ENCODE results near the gene ITPKC. TPM values are rescaled to one million over a fixed set of nuclear protein-coding genes. Genes with fewer than 3 reads are reported as not detected.

The ITPKC gene
- polyA plus RNA-seq, 1 donor from 2014 or later = 16.8 TPM

DNA sequence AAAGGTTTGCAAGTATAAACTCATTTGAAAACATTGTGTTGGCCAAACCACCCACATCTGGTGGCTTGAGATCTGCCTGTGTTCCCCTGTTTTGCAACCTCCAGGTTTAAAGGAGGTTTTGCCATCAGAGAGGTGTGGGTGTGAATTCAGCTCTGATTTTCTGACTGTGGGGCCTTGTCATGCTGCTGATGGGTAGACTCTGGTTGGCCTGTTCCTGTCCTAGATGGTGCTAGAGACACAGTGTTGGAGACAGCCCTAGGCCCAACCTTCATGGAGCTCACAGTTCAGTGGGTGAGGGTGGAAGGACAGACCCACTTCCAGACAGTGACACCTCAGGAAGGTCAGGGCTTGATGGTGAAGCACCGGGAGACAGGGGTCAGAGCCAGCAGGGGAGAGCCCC is 68.6 kb downstream of the ITPKC start:
- no peaks in the 10 kb centered on the region for H3K36me3 ChIP-seq (ENCODE audit: insufficient read depth, low read length)
- no peak overlapping the region for H3K27ac ChIP-seq (ENCODE audit: low read length)
- H4K20me1 ChIP-seq (ENCODE audit: insufficient read depth) = no peaks in the 10 kb centered on the region

DNA sequence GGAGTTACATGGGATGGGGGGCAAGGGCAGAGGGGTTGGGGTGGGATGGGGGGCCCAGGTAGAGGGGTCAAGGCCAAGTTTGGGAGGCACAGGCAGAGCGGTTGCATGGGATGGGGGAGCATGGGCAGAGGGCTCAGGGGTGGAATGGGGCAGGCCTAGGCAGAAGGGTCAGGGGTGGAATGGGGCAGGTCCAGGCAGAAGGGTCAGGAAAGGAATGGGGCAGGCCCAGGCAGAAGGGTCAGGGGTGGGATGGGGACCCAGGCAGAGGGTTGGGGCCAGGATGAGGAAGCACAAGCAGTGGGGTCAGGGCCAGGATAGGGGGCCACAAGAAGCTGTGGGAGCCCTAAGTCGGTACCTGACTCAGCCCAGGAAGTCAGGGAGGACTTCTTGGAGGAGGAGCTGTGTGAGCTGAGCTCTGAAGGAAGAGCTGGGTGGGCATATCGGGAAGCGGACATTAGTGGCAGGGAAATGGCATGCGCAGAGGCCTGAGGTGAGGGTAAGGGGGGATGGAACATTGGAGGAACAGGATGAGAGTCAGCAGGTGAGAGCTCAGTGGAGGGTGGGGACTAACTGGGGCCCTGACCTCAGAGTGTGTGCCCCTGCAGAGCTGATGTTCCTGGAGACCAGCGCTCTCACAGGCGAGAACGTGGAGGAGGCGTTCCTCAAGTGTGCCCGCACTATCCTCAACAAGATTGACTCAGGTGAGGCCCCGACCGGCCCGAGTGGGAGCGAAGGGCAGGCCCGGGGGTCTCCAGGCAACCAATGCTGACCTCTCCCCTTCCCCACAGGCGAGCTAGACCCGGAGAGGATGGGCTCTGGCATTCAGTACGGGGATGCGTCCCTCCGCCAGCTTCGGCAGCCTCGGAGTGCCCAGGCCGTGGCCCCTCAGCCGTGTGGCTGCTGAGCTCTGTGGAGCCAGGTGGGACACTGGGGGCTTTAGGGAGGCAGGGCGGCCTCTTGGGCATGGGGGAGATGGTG is 69.4 kb downstream of the ITPKC start:
- no peak overlapping the region for H3K4me3 ChIP-seq (ENCODE audit: low read length)
- H4K20me1 ChIP-seq (ENCODE audit: insufficient read depth) = no peaks in the 10 kb centered on the region
- no peak overlapping the region for H3K27ac ChIP-seq (ENCODE audit: low read length)
- H3K36me3 ChIP-seq (ENCODE audit: insufficient read depth, low read length) = no peaks in the 10 kb centered on the region
- no peak overlapping the region for H3K4me2 ChIP-seq (ENCODE audit: low read length)
- no peaks in the 10 kb centered on the region for H3K27me3 ChIP-seq (ENCODE audit: insufficient read depth, low read depth, low read length)
- H3K79me2 ChIP-seq (replicated peaks; ENCODE audit: insufficient read depth, low read length) = no peaks in the 10 kb centered on the region
- no peaks in the 10 kb centered on the region for H3F3A ChIP-seq (ENCODE audit: insufficient read depth, low read length, poor library complexity, severe bottlenecking)
- H3K9ac ChIP-seq (ENCODE audit: low read length) = no peak overlapping the region
- H3K9me3 ChIP-seq (ENCODE audit: low read length) = no peaks in the 10 kb centered on the region
- no peaks in the 10 kb centered on the region for H3K9me2 ChIP-seq (ENCODE audit: insufficient read depth, low read length)
- H2AFZ ChIP-seq (ENCODE audit: low read depth, low read length) = no peak overlapping the region
- TF ChIP-seq TAF1 (IDR thresholded peaks at IDR 0.05; ENCODE audit: low read depth) (no peak), CTCF (IDR thresholded peaks at IDR 0.05; ENCODE audit: poor library complexity, severe bottlenecking) (no peak), SMC3 (conservative IDR thresholded peaks at IDR 0.05; ENCODE audit: poor library complexity) (no peak), POLR2AphosphoS5 (IDR thresholded peaks at IDR 0.05) (no peak), MXI1 (conservative IDR thresholded peaks at IDR 0.05; ENCODE audit: poor library complexity, severe bottlenecking) (no peak), RAD21 (conservative IDR thresholded peaks at IDR 0.05) (no peak)
- TF ChIP-seq, protein P1, sequence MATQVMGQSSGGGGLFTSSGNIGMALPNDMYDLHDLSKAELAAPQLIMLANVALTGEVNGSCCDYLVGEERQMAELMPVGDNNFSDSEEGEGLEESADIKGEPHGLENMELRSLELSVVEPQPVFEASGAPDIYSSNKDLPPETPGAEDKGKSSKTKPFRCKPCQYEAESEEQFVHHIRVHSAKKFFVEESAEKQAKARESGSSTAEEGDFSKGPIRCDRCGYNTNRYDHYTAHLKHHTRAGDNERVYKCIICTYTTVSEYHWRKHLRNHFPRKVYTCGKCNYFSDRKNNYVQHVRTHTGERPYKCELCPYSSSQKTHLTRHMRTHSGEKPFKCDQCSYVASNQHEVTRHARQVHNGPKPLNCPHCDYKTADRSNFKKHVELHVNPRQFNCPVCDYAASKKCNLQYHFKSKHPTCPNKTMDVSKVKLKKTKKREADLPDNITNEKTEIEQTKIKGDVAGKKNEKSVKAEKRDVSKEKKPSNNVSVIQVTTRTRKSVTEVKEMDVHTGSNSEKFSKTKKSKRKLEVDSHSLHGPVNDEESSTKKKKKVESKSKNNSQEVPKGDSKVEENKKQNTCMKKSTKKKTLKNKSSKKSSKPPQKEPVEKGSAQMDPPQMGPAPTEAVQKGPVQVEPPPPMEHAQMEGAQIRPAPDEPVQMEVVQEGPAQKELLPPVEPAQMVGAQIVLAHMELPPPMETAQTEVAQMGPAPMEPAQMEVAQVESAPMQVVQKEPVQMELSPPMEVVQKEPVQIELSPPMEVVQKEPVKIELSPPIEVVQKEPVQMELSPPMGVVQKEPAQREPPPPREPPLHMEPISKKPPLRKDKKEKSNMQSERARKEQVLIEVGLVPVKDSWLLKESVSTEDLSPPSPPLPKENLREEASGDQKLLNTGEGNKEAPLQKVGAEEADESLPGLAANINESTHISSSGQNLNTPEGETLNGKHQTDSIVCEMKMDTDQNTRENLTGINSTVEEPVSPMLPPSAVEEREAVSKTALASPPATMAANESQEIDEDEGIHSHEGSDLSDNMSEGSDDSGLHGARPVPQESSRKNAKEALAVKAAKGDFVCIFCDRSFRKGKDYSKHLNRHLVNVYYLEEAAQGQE (IDR thresholded peaks at IDR 0.05; ENCODE audit: borderline replicate concordance) = no peak

More for the DNA sequence above, 68.6 kb downstream of the ITPKC start:
- H3K27me3 ChIP-seq (ENCODE audit: insufficient read depth, low read depth, low read length) = no peaks in the 10 kb centered on the region
- H2AFZ ChIP-seq (ENCODE audit: low read depth, low read length) = no peak overlapping the region
- no peaks in the 10 kb centered on the region for H3K9me2 ChIP-seq (ENCODE audit: insufficient read depth, low read length)
- no peaks in the 10 kb centered on the region for H3K9me3 ChIP-seq (ENCODE audit: low read length)
- no peaks in the 10 kb centered on the region for H3F3A ChIP-seq (ENCODE audit: insufficient read depth, low read length, poor library complexity, severe bottlenecking)
- H3K79me2 ChIP-seq (replicated peaks; ENCODE audit: insufficient read depth, low read length) = no peaks in the 10 kb centered on the region
- H3K4me2 ChIP-seq (ENCODE audit: low read length) = no peak overlapping the region
- no peak overlapping the region for H3K4me3 ChIP-seq (ENCODE audit: low read length)
- TF ChIP-seq CTCF (IDR thresholded peaks at IDR 0.05; ENCODE audit: poor library complexity, severe bottlenecking) (no peak), POLR2AphosphoS5 (IDR thresholded peaks at IDR 0.05) (no peak), EZH2 (IDR thresholded peaks at IDR 0.05; ENCODE audit: borderline replicate concordance, insufficient read depth, low read length, poor library complexity, severe bottlenecking) (no peak), TAF1 (IDR thresholded peaks at IDR 0.05; ENCODE audit: low read depth) (no peak), RAD21 (conservative IDR thresholded peaks at IDR 0.05) (no peak), EP300 (conservative IDR thresholded peaks at IDR 0.05; ENCODE audit: poor library complexity, severe bottlenecking) (no peak), MXI1 (conservative IDR thresholded peaks at IDR 0.05; ENCODE audit: poor library complexity, severe bottlenecking) (no peak), SMC3 (conservative IDR thresholded peaks at IDR 0.05; ENCODE audit: poor library complexity) (no peak)
- TF ChIP-seq, protein P1 (IDR thresholded peaks at IDR 0.05; ENCODE audit: borderline replicate concordance) = no peak
- no peak overlapping the region for H3K9ac ChIP-seq (ENCODE audit: low read length)

All from neural cell (in vitro differentiated cells).